HepG2 (cell line): ENCODE results near the gene ATP9A. TPM values are rescaled to one million over a fixed set of nuclear protein-coding genes. Genes with fewer than 3 reads are reported as not detected.

Experiments
- AFF4 ChIP-seq: sonication (generic); formaldehyde crosslinking; IDR thresholded peaks from 2 replicates; pipeline ENCODE4 v1.4.0; 2020; ENCODE audit warnings: missing genetic modification reagents
- ATM ChIP-seq: fragments of 450-650 bp; IDR thresholded peaks from 2 replicates; pipeline ENCODE4 v1.7.1; 2017; ENCODE audit warnings: mild to moderate bottlenecking, borderline replicate concordance
- FOXA3 ChIP-seq: IDR thresholded peaks from 2 replicates; pipeline ENCODE4 v1.6.1; 2016; ENCODE audit warnings: missing genetic modification reagents, missing compliant biosample characterization
- HNRNPL ChIP-seq: fragments of 200-400 bp; formaldehyde crosslinking; IDR thresholded peaks from 2 replicates; pipeline ENCODE4 v1.6.1; 2017; ENCODE audit warnings: mild to moderate bottlenecking, low read depth, low read length
- ISX ChIP-seq: sonication (generic); formaldehyde crosslinking; conservative IDR thresholded peaks from 2 replicates; pipeline ENCODE4 v1.5.0; 2020; ENCODE audit warnings: missing genetic modification reagents
- MLXIP ChIP-seq: sonication (generic); formaldehyde crosslinking; IDR thresholded peaks from 2 replicates; pipeline ENCODE4 v1.9.0; 2021; ENCODE audit warnings: missing genetic modification reagents, borderline replicate concordance
- MTA1 ChIP-seq: sonication (generic); formaldehyde crosslinking; IDR thresholded peaks from 2 replicates; pipeline ENCODE4 v1.4.0; 2020; ENCODE audit warnings: missing genetic modification reagents, mild to moderate bottlenecking, borderline replicate concordance
- PAWR ChIP-seq: sonication (generic); formaldehyde crosslinking; IDR thresholded peaks from 2 replicates; pipeline ENCODE4 v1.4.0; 2020; ENCODE audit warnings: missing genetic modification reagents, mild to moderate bottlenecking, borderline replicate concordance
- POLR2AphosphoS2 ChIP-seq: IDR thresholded peaks from 2 replicates; pipeline ENCODE4 v1.6.1; 2011; ENCODE audit warnings: low read depth, low read length, improper control_type of control experiment
- PRPF4 ChIP-seq: fragments of 200-400 bp; formaldehyde crosslinking; IDR thresholded peaks from 2 replicates; pipeline ENCODE4 v1.6.1; 2016; ENCODE audit warnings: low read length, low read depth; ENCODE audit not compliant: poor library complexity, severe bottlenecking
- SMARCC2 ChIP-seq: fragments of 450-650 bp; IDR thresholded peaks from 2 replicates; pipeline ENCODE4 v1.6.1; 2017; ENCODE audit warnings: antibody characterized with exemption, mild to moderate bottlenecking
- TBL1XR1 ChIP-seq: fragments of 150-350 bp; IDR thresholded peaks from 2 replicates; pipeline ENCODE4 v1.6.1; 2014; ENCODE audit warnings: borderline replicate concordance, low read length; ENCODE audit not compliant: partially characterized antibody
- TFDP1 ChIP-seq: IDR thresholded peaks from 2 replicates; pipeline ENCODE4 v1.6.1; 2016; ENCODE audit warnings: missing compliant biosample characterization, missing genetic modification reagents, borderline replicate concordance
- TRAFD1 ChIP-seq: sonication (generic); formaldehyde crosslinking; IDR thresholded peaks from 2 replicates; pipeline ENCODE4 v1.5.1; 2020; ENCODE audit warnings: missing genetic modification reagents, mild to moderate bottlenecking, borderline replicate concordance
- ZMAT5 ChIP-seq: sonication (generic); formaldehyde crosslinking; IDR thresholded peaks from 2 replicates; pipeline ENCODE4 v1.5.0; 2020; ENCODE audit warnings: mild to moderate bottlenecking, low read depth, missing genetic modification reagents, borderline replicate concordance
- ZNF17 ChIP-seq: sonication (generic); formaldehyde crosslinking; IDR thresholded peaks from 2 replicates; pipeline ENCODE4 v1.5.0; 2020; ENCODE audit warnings: mild to moderate bottlenecking, missing genetic modification reagents
- ZNF337 ChIP-seq: sonication (generic); formaldehyde crosslinking; IDR thresholded peaks from 2 replicates; pipeline ENCODE4 v1.5.1; 2020; ENCODE audit warnings: missing genetic modification reagents, low read depth, mild to moderate bottlenecking, borderline replicate concordance
- ZNF350 ChIP-seq: sonication (generic); formaldehyde crosslinking; IDR thresholded peaks from 2 replicates; pipeline ENCODE4 v1.4.0; 2020; ENCODE audit warnings: mild to moderate bottlenecking, low read depth, missing genetic modification reagents, borderline replicate concordance
- ZNF580 ChIP-seq: IDR thresholded peaks from 2 replicates; pipeline ENCODE4 v1.6.1; 2016; ENCODE audit warnings: low read depth, borderline replicate concordance
- ZNF674 ChIP-seq: sonication (generic); formaldehyde crosslinking; IDR thresholded peaks from 2 replicates; pipeline ENCODE4 v1.5.0; 2020; ENCODE audit warnings: low read depth, mild to moderate bottlenecking, missing genetic modification reagents
- polyA plus RNA-seq, 8 experiments: library from polyadenylated mRNA; depleted of rRNA in 3 of 8; stranded (reverse) in 7 of 8; unstranded in 1 of 8; fragments of >200 nt; fragmentation: Illumina TruSeq in 4 of 8; extraction: Trizol in 4 of 8; gene quantifications; 2 replicates each; pipeline versions ENCODE4 v1.2.1 to v1.2.3, GENCODE V29; 2011 to 2016; ENCODE audit warnings: low read depth in 4 of 8, missing spikeins in 1 of 8, mixed read lengths in 1 of 8; ENCODE audit not compliant: insufficient read depth in 1 of 8
- total RNA-seq, 5 experiments: library from RNA; depleted of rRNA; stranded (reverse); fragments of >200 nt; fragmentation: Illumina TruSeq; extraction: Trizol; gene quantifications; 2 replicates each; pipeline ENCODE4 v1.2.3, GENCODE V29; 2016; ENCODE audit warnings: low read depth in 1 of 5

ATP9A gene
- total and polyA plus RNA-seq, 2 of the 13 experiments (the other 11 are each of a cell fraction or from before 2014, with no cell fraction given): 11.8 to 18.5 TPM

- TF ChIP-seq ZNF337 (CRISPR knock-in tag): no peak
- no peak for TF ChIP-seq ZNF350 (CRISPR knock-in tag)
- TF ChIP-seq MTA1 (CRISPR knock-in tag): peak; percentile 57; the same call in 1 of the 2 replicates
- TF ChIP-seq ATM: no peak
- TF ChIP-seq SMARCC2: peak; percentile 78; the same call in 1 of the 2 replicates
- no peak for TF ChIP-seq POLR2AphosphoS2
- TF ChIP-seq ZMAT5: no peak
- no peak for TF ChIP-seq PAWR
- no peak for TF ChIP-seq HNRNPL
- no peak for TF ChIP-seq ISX (CRISPR knock-in tag)
- TF ChIP-seq ZNF17: no peak
- no peak for TF ChIP-seq TFDP1
- peak; percentile 85 for TF ChIP-seq ZNF580 (CRISPR knock-in tag)
- no peak for TF ChIP-seq MLXIP (CRISPR knock-in tag)
- TF ChIP-seq ZNF674: no peak
- TF ChIP-seq PRPF4: no peak
- TF ChIP-seq AFF4 (CRISPR knock-in tag): no peak
- TF ChIP-seq TBL1XR1: no peak
- no peak for TF ChIP-seq TRAFD1 (CRISPR knock-in tag)
- peak; percentile 94 for TF ChIP-seq FOXA3 (CRISPR knock-in tag)
These were observed 42.8 kb upstream of the ATP9A start (continued) for GRCh38 chr20:51811042-51811355.
